Breast epithelium (tissue), 4 donors: Measurements from ENCODE around the gene BORCS5. TPM values are rescaled to one million over a fixed set of nuclear protein-coding genes. Genes with fewer than 3 reads are reported as not detected.
"Not testable (repeated sequence)": the region's sequence is repeated elsewhere in the genome, so short reads cannot be mapped to it uniquely, and the experiment has no call there.

Experiments used
- DNase-seq, 2 donors: peaks; one replicate each; pipeline ENCODE4 v3.0.0-alpha.2; 2019; ENCODE audit warnings: low spot score in 2 of 2
- H3K27ac ChIP-seq, 2 donors: fragments of 200-600 bp; sonication (generic) in 1 of 2; one replicate each; pipeline ENCODE4 v1.5.1; 2016 to 2019; ENCODE audit warnings: mild to moderate bottlenecking in 1 of 2
- H3K27me3 ChIP-seq, 2 donors: fragments of 200-600 bp; sonication (generic) in 1 of 2; one replicate each; pipeline versions ENCODE4 v1.5.1 to v1.6.0; 2017 to 2019; ENCODE audit warnings: control low read depth in 1 of 2, mild to moderate bottlenecking in 1 of 2
- H3K36me3 ChIP-seq: fragments of 200-600 bp; one replicate; pipeline ENCODE4 v1.5.1; 2019
- H3K4me1 ChIP-seq, 2 donors: fragments of 200-600 bp; sonication (generic); one replicate each; pipeline ENCODE4 v1.5.1; 2016 to 2019; ENCODE audit warnings: control low read depth in 1 of 2
- H3K4me3 ChIP-seq, 3 donors: fragments of 200-600 bp; sonication (generic); 1 replicate in 2 of 3; 2 replicates in 1 of 3; pipeline ENCODE4 v1.5.1; 2016 to 2019; ENCODE audit warnings: mild to moderate bottlenecking in 3 of 3, moderate library complexity in 2 of 3
- H3K9me3 ChIP-seq, 2 donors: fragments of 200-600 bp; sonication (generic) in 1 of 2; one replicate each; pipeline ENCODE4 v1.5.1; 2016 to 2019; ENCODE audit warnings: control low read depth in 1 of 2
- POLR2A ChIP-seq: fragments of 450-650 bp; IDR thresholded peaks from one replicate; pipeline ENCODE4 v1.6.1; 2016; ENCODE audit warnings: antibody characterized with exemption, mild to moderate bottlenecking, moderate library complexity
- POLR2AphosphoS5 ChIP-seq, 3 donors: sonication (generic); formaldehyde crosslinking; IDR thresholded peaks; one replicate each; pipeline ENCODE4 v1.6.1; 2017; ENCODE audit warnings: antibody characterized with exemption in 3 of 3
- intact Hi-C: fragments of 100-400 bp; cut with DNase I; formaldehyde crosslinking; loops from one replicate; pipeline ENCODE4 v1.15.1; 2023; ENCODE audit warnings: low total_unique reads
- total RNA-seq, 3 donors: library from RNA; depleted of rRNA; stranded (reverse); fragments of >200 nt; gene quantifications; one replicate each; pipeline ENCODE4 v1.1.0, GENCODE V29; 2016
- TF ChIP-seq, protein P1 (sequence below), 3 donors: fragments of 450-650 bp; IDR thresholded peaks; one replicate each; pipeline ENCODE4 v1.5.1; 2016 to 2017; ENCODE audit warnings: antibody characterized with exemption in 3 of 3, mild to moderate bottlenecking in 3 of 3, moderate library complexity in 3 of 3

The BORCS5 gene
- total RNA-seq, 3 donors from 2014 or later: 13.5 to 20.3 (median 17.4) TPM

DNA sequence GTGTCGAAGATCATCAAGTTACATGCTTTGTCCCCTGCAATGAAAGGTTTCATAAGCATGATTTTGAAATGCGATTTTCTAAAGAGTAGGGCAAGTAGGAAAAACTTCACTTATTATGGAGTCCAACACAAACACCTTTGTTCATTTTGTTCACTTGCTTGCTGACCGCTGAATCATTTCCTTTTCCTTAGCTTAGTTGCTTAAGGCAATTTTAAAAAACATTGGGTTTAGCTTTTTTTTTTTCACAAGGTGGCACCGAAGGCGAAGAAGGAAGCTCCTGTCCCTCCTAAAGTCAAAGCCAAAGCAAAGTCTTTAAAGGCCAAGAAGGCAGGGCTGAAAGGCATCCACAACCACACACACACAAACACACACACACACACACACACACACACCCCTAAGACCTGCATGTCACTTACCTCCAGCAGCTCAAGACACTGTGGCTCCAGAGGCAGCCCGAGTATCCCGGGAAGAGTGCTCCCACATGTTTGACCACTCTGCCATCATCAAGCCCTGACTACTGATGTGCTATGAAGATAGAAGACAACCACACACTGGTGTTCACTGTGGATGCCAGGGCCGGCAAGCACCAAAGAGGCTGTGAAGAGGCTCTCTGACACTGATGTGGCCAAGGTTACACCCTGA lies 18.2 kb upstream of the BORCS5 start:
- intact Hi-C loops: no loop called here
- Histone ChIP-seq H3K27ac (peak overlapping the region; percentile 79 to 89), H3K4me1 (no peaks in the 10 kb centered on the region), H3K36me3 (no peaks in the 10 kb centered on the region), H3K4me3 (peak overlapping the region in 2 of 3 donors; percentile 17 to 48), H3K27me3 (no peaks in the 10 kb centered on the region), H3K9me3 (no peaks in the 10 kb centered on the region)
- no peak for DNase-seq
- TF ChIP-seq POLR2A: no peak
- peak in 1 of 3 donors; percentile 16 for TF ChIP-seq POLR2AphosphoS5 (IDR thresholded peaks at IDR 0.05)

DNA sequence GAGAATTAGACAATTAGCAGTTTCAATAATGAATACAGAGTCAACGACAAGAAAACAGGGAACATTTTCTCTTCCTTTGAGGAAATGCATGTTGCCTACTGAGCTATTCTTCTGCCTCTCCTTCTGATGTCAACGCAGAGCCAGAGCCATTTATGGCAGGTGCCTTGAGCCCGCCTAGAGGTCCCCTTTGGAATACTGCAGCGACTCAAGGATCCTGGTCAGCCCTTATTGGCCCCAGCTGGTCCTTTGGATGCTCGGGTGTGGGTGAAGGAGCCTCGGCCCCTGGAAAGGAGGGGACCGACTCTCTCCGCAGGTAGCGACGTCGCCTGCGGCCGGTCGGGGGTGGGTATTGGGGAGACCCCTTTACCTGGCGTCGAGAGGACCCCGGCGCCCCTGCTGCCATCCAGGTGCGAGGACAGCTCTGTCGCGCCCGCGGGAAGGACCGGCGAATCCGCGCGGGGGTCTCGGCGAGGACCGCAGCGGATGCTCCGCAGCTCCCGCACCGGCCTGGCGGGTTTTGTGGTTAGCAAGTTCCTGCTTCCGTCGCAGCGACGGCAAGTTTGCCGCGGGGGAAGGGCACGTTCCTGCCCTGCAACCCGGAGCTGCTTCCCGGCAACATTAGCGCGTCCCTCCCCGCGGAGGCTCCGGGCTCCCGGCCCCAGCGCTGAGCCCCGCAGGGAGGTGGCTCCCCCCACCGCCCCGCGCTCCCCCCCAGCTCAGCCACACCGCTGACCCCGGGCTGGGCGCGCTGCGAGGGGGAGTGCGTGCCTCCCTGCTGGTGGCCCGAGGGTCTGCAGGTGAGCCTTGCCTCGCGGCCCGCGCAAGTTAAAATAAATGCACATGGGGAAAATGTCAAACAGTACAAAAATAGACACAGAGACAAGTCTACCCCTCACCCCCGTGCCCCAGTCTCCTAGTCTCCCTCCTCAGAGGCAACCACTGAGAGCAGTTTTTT lies 6.9 kb upstream of the BORCS5 start, which contains the start of gene MANSC1:
Gene MANSC1, minus strand, starts transcription at position 532 of the 955 bp plus-strand sequence. CDS start 6,928 bp downstream, outside the sequence.
- Histone ChIP-seq H3K27ac (peak within 1 kb of the TSS; percentile 82 to 84), H3K9me3 (no peaks in the 10 kb centered on the region), H3K4me1 (peaks cover 0 to 7% of the 10 kb centered on the region in 2 donors), H3K4me3 (peak within 1 kb of the TSS; percentile 70 to 85 (median 77)), H3K27me3 (no peaks in the 10 kb centered on the region), H3K36me3 (no peaks in the 10 kb centered on the region)
- DNase-seq: peak; percentile 34 to 67
- intact Hi-C loops: no loop called here
- TF ChIP-seq, protein P1, sequence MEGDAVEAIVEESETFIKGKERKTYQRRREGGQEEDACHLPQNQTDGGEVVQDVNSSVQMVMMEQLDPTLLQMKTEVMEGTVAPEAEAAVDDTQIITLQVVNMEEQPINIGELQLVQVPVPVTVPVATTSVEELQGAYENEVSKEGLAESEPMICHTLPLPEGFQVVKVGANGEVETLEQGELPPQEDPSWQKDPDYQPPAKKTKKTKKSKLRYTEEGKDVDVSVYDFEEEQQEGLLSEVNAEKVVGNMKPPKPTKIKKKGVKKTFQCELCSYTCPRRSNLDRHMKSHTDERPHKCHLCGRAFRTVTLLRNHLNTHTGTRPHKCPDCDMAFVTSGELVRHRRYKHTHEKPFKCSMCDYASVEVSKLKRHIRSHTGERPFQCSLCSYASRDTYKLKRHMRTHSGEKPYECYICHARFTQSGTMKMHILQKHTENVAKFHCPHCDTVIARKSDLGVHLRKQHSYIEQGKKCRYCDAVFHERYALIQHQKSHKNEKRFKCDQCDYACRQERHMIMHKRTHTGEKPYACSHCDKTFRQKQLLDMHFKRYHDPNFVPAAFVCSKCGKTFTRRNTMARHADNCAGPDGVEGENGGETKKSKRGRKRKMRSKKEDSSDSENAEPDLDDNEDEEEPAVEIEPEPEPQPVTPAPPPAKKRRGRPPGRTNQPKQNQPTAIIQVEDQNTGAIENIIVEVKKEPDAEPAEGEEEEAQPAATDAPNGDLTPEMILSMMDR (IDR thresholded peaks at IDR 0.05): peak; percentile 31 to 52 (median 38)
- TF ChIP-seq POLR2AphosphoS5 (IDR thresholded peaks at IDR 0.05) (peak in 2 of 3 donors; percentile 44 to 45), POLR2A (no peak)

GRCh38 chr12:12350868-12351463 lies 5.9 kb upstream of the BORCS5 start:
- no peak for DNase-seq
- no peaks in the 10 kb centered on the region for H3K27me3 ChIP-seq
- H3K4me3 ChIP-seq: no peak overlapping the region
- H3K27ac ChIP-seq: peak overlapping the region; percentile 82 to 84
- H3K9me3 ChIP-seq: no peaks in the 10 kb centered on the region
- TF ChIP-seq, protein P1 (IDR thresholded peaks at IDR 0.05): no peak
- intact Hi-C loops: no loop called here
- peaks cover 0 to 7% of the 10 kb centered on the region in 2 donors for H3K4me1 ChIP-seq
- no peaks in the 10 kb centered on the region for H3K36me3 ChIP-seq

GRCh38 chr12:12351468-12352185 lies 5.3 kb upstream of the BORCS5 start:
- H3K9me3 ChIP-seq, H3K4me1 ChIP-seq, H3K27me3 ChIP-seq, H3K36me3 ChIP-seq, DNase-seq, intact Hi-C loops, H3K4me3 ChIP-seq: not testable (repeated sequence)
- peak overlapping the region; percentile 14 to 31 for H3K27ac ChIP-seq

DNA sequence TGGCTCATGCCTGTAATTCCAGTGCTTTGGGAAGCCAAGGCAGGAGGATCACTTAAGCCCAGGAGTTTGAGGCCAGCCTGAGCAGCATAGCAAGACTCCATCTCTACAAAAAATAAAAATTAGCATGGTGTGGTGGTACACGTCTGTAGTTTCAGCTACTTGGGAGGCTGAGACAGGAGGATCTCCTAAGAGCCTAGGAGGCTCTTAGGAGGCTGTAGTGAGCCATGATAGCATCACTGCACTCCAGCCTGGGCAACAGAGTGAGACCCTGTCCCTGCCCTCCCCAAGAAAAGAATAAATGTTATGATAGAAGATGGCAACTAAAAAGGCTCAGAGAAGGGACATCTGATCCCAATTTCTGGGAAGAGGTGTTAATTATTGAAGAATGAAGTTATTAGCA lies 3.6 kb upstream of the BORCS5 start:
- Histone ChIP-seq H3K4me1 (peaks cover 0 to 13% of the 10 kb centered on the region in 2 donors), H3K4me3 (no peak overlapping the region), H3K27me3 (no peaks in the 10 kb centered on the region), H3K36me3 (no peaks in the 10 kb centered on the region), H3K9me3 (no peaks in the 10 kb centered on the region), H3K27ac (no peak overlapping the region)
- DNase-seq: no peak
- TF ChIP-seq POLR2AphosphoS5 (IDR thresholded peaks at IDR 0.05): no peak
- no peak for TF ChIP-seq POLR2A
- TF ChIP-seq, protein P1 (IDR thresholded peaks at IDR 0.05): no peak
- intact Hi-C loops: no loop called here
